Nephron (organoid): ENCODE measurements around the gene KISS1R.

Experiments
- H3K27ac Mint-ChIP-seq, 3 experiments: 2 replicates each; pipeline ENCODE4 v1.8.0; 2020; ENCODE audit warnings: mixed read lengths in 3 of 3, mild to moderate bottlenecking in 2 of 3, moderate library complexity in 1 of 3
- H3K27me3 Mint-ChIP-seq: 2 replicates; pipeline ENCODE4 v1.8.0; 2021; ENCODE audit warnings: low read depth, mild to moderate bottlenecking, moderate library complexity, mixed read lengths
- H3K36me3 Mint-ChIP-seq: 2 replicates; pipeline ENCODE4 v1.8.0; 2020; ENCODE audit warnings: low read depth, mixed read lengths
- H3K4me1 Mint-ChIP-seq: 2 replicates; pipeline ENCODE4 v1.8.0; 2020; ENCODE audit warnings: mixed read lengths
- H3K4me3 Mint-ChIP-seq, 3 experiments: 2 replicates each; pipeline ENCODE4 v1.8.0; 2020; ENCODE audit warnings: mild to moderate bottlenecking in 3 of 3, mixed read lengths in 3 of 3, moderate library complexity in 2 of 3
- H3K9me3 Mint-ChIP-seq: 2 replicates; pipeline ENCODE4 v1.8.0; 2020; ENCODE audit warnings: mixed read lengths
- TF ChIP-seq, protein P1 (sequence below), 3 experiments: fragments of 200-600 bp; sonication (generic); IDR thresholded peaks; one replicate each; pipeline ENCODE4 v1.5.0; 2021; ENCODE audit warnings: antibody characterized with exemption in 3 of 3; ENCODE audit not compliant: unreplicated experiment in 3 of 3

The KISS1R gene

DNA sequence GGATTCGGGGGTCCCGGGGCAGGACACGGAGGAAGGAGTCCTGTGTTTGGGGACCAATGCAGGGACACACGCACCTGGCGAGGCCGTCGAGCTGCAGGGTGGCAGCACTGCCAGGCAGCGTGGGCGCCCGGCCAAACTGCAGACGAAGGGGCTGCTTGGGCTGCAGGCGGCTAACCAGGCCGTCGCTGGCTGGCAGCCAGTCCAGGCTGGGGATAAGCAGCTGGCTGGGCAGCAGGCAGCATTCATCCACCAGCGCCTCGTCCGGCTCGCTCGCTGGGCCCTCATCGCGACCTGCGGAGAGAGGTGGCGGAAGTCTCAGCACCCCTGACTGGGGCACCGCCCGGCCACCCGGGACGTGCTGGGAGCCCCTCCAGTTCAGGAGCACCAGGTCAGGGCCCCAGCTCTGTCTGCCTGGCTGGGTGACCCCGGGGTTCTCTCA is 46.2 kb upstream of the KISS1R start:
- no peak overlapping the region for H3K4me3 Mint-ChIP-seq
- peaks cover 28% of the 10 kb centered on the region for H3K36me3 Mint-ChIP-seq
- H3K27me3 Mint-ChIP-seq = no peaks in the 10 kb centered on the region
- TF ChIP-seq, protein P1, sequence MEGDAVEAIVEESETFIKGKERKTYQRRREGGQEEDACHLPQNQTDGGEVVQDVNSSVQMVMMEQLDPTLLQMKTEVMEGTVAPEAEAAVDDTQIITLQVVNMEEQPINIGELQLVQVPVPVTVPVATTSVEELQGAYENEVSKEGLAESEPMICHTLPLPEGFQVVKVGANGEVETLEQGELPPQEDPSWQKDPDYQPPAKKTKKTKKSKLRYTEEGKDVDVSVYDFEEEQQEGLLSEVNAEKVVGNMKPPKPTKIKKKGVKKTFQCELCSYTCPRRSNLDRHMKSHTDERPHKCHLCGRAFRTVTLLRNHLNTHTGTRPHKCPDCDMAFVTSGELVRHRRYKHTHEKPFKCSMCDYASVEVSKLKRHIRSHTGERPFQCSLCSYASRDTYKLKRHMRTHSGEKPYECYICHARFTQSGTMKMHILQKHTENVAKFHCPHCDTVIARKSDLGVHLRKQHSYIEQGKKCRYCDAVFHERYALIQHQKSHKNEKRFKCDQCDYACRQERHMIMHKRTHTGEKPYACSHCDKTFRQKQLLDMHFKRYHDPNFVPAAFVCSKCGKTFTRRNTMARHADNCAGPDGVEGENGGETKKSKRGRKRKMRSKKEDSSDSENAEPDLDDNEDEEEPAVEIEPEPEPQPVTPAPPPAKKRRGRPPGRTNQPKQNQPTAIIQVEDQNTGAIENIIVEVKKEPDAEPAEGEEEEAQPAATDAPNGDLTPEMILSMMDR (IDR thresholded peaks at IDR 0.05; ENCODE audit: unreplicated experiment in 3 of 3) = no peak
- H3K9me3 Mint-ChIP-seq = no peaks in the 10 kb centered on the region
- H3K4me1 Mint-ChIP-seq = peaks cover 11% of the 10 kb centered on the region
- H3K27ac Mint-ChIP-seq = no peak overlapping the region

DNA sequence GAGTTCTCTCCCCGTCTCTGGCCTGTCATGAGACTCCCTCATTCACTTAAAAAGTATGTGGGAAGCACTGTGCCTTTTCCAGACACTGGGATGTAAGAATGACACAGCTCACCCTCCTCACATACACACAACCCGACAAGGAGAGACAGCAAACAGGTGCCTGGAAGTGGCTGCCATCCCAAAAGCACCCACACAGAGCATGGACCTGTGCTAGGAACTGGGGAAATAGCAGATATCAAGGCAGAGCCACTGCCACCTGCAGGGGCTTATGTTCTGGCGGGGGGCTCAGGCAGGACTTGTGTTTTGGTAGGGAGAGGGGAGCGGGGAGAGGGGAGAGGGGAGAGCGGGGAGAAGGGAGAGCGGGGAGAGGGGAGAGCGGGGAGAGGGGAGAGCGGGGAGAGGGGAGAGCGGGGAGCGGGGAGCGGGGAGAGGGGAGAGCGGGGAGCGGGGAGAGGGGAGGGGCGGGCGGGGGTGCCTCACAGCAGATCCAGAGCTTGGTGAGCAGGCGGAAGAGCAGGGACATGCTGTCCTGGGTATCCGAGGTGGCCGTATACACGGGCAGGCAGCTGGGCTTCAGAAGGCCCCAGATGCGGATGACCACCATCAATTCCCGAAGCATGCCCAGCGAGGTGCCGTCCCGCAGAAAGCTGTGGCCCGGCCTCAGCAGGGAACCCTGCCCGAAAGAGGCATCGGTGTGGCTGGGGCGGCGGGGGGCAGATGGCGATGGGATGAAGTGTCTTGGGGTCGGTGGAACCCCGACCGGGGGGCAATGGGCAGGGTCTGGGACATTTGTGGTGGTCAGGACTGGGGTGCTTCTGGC is 45.5 kb upstream of the KISS1R start:
- H3K27ac Mint-ChIP-seq = peak overlapping the region in 2 of 3 experiments; percentile 63 to 71
- TF ChIP-seq, protein P1 (IDR thresholded peaks at IDR 0.05; ENCODE audit: unreplicated experiment in 3 of 3) = no peak
- no peak overlapping the region for H3K4me3 Mint-ChIP-seq
- no peaks in the 10 kb centered on the region for H3K9me3 Mint-ChIP-seq
- peaks cover 11% of the 10 kb centered on the region for H3K4me1 Mint-ChIP-seq
- no peaks in the 10 kb centered on the region for H3K27me3 Mint-ChIP-seq
- H3K36me3 Mint-ChIP-seq = peaks cover 32% of the 10 kb centered on the region

DNA sequence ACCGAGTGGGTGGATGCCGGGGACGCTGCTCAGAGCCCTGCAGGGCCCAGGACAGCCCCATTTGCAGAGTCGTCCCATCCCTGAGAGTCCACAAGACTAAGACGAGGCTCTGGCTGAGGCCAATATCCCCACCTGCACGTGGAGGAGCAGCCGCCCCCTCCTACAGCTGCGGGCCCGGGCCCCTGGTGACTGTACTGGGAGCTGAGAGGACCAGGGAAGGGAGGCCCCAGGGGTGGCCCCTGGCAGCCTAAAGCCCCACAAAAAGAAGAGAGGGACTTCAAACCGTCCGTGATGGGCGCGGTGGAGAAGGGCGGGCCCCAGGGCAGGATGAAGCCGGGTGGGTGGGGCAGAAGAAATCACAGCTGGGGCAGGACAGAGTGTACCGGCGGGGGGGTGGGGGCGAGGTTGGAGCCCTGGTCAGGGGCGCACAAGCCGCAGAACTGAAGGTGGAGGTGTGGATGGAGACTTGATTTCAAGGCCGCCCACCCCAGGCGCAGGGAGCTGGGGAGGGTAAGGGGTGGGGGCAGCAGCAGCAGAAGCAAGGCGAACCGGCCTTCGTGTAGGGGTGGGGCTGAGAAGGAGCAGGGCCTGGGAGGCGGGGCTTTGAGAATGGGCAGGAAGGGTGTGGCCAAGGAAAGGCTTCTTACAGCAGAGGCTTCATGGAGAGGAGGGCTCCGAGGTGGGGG is 44.7 kb upstream of the KISS1R start:
- Mint-ChIP-seq H3K4me1 (peaks cover 8% of the 10 kb centered on the region), H3K36me3 (peaks cover 29% of the 10 kb centered on the region), H3K27me3 (no peaks in the 10 kb centered on the region), H3K4me3 (no peak overlapping the region), H3K27ac (no peak overlapping the region), H3K9me3 (no peaks in the 10 kb centered on the region)
- TF ChIP-seq, protein P1 (IDR thresholded peaks at IDR 0.05; ENCODE audit: unreplicated experiment in 3 of 3) = no peak

DNA sequence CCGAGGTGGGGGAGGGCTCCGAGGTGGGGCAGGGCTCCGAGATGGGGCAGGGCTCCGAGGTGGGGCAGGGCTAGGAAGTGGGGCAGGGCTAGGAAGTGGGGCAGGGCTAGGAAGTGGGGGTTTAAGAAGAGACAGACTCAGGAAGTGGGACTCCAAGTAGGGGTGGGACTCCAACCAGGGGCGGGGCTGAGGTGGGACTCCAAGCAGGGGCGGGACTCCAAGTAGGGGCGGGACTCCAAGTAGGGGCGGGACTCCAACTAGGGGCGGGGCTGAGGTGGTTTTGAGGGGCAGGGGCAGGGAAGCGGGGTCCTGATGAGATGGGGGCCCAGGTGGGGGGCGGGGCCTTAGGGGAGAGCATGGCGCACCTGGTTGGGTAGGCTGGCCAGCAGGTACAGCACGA is 44.0 kb upstream of the KISS1R start:
- Mint-ChIP-seq H3K9me3 (no peaks in the 10 kb centered on the region), H3K27ac (no peak overlapping the region)

DNA sequence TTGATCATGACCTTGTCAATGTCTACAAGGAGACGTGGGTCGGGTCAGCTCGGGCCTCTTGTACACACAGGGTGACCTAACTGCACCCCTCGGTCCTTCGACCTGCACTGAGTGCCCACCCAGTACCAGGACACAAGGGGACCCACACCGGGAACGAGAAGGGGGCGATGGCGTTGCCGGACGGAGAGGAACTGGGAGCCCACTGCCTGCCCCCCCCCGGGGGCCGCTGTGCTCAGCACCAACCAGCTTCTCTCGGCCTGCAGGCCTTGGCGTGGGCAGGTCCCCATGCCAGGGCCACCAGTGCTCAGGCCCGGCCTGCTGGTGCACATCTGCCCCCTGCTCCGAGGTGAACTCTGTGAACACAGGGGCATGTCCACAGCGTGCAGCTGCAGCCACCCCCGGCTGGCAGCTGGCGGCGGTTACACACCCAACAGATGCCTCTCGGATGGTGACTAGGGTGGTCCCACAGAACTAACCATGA is 43.5 kb upstream of the KISS1R start:
- H3K27me3 Mint-ChIP-seq = no peaks in the 10 kb centered on the region
- peaks cover 25% of the 10 kb centered on the region for H3K36me3 Mint-ChIP-seq
- H3K9me3 Mint-ChIP-seq = no peaks in the 10 kb centered on the region
- H3K4me1 Mint-ChIP-seq = peaks cover 5% of the 10 kb centered on the region
- TF ChIP-seq, protein P1 (IDR thresholded peaks at IDR 0.05; ENCODE audit: unreplicated experiment in 3 of 3) = no peak
- H3K27ac Mint-ChIP-seq = no peak overlapping the region
- H3K4me3 Mint-ChIP-seq = no peak overlapping the region

More for the DNA sequence above, 44.0 kb upstream of the KISS1R start:
- Mint-ChIP-seq H3K27me3 (no peaks in the 10 kb centered on the region), H3K36me3 (peaks cover 25% of the 10 kb centered on the region), H3K4me3 (no peak overlapping the region), H3K4me1 (peaks cover 5% of the 10 kb centered on the region)
- TF ChIP-seq, protein P1 (IDR thresholded peaks at IDR 0.05; ENCODE audit: unreplicated experiment in 3 of 3) = no peak
